Nephron progenitor cell (in vitro differentiated cells): Measurements from ENCODE around the gene LOXL3.
A peak's percentile ranks its signal among the peaks of the same experiment; 100 is the strongest.

Experiments used
- DNase-seq: peaks from one replicate; pipeline ENCODE4 v3.0.0; 2021
- H3K27ac Mint-ChIP-seq: 2 replicates; pipeline ENCODE4 v1.8.0; 2021; ENCODE audit warnings: mild to moderate bottlenecking, moderate library complexity, mixed read lengths
- H3K27me3 Mint-ChIP-seq: 2 replicates; pipeline ENCODE4 v1.8.0; 2021; ENCODE audit warnings: mild to moderate bottlenecking, low read depth, mixed read lengths; ENCODE audit not compliant: poor library complexity
- H3K36me3 Mint-ChIP-seq: 2 replicates; pipeline ENCODE4 v1.8.0; 2021; ENCODE audit warnings: low read depth, mixed read lengths
- H3K4me1 Mint-ChIP-seq: 2 replicates; pipeline ENCODE4 v1.8.0; 2021; ENCODE audit warnings: mixed read lengths
- H3K4me3 Mint-ChIP-seq: 2 replicates; pipeline ENCODE4 v1.8.0; 2021; ENCODE audit warnings: mild to moderate bottlenecking, moderate library complexity, mixed read lengths
- H3K9me3 Mint-ChIP-seq: 2 replicates; pipeline ENCODE4 v1.8.0; 2021; ENCODE audit warnings: mild to moderate bottlenecking, moderate library complexity, mixed read lengths
- TF ChIP-seq, protein P1 (sequence below): fragments of 200-600 bp; sonication (generic); IDR thresholded peaks from 2 replicates; pipeline ENCODE4 v1.5.0; 2021; ENCODE audit warnings: antibody characterized with exemption

Gene LOXL3

DNA sequence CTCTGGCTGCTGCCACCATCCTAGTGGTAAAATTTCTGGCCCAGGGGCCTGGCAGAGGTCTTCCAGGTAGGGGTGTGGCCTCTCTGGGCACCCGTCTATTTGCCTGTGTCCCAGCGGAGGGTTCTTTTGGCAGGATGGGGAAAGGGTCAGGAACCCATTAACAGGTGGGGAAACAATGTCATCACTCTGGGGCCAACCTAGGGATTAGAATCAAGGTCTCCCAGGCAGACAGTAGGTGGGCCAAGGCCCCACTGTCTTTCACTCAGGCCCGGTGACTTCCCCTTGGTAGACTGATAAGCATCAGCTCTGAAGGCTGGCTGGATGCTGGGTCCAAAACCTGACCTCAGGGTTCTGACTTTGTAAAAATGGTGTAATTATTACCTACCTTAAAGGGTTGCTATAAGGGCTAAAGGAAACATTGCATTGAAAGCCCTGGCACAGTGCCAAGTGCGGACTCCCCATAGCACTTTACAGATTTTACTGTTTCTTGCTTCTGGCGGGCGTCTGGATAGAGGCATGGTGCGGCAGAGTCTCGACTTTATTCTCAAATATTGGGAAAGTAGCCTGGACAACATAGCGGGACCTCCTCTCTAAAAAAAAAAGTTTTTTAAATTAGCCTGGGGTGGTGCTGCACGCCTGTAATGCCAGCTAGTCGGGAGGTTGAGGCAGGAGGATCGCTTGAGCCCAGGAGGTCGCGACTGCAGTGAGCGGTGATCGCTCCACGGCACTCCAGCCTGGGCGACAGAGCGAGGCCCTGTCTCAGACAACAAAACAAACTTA is 56.6 kb downstream of the LOXL3 start:
- TF ChIP-seq, protein P1, sequence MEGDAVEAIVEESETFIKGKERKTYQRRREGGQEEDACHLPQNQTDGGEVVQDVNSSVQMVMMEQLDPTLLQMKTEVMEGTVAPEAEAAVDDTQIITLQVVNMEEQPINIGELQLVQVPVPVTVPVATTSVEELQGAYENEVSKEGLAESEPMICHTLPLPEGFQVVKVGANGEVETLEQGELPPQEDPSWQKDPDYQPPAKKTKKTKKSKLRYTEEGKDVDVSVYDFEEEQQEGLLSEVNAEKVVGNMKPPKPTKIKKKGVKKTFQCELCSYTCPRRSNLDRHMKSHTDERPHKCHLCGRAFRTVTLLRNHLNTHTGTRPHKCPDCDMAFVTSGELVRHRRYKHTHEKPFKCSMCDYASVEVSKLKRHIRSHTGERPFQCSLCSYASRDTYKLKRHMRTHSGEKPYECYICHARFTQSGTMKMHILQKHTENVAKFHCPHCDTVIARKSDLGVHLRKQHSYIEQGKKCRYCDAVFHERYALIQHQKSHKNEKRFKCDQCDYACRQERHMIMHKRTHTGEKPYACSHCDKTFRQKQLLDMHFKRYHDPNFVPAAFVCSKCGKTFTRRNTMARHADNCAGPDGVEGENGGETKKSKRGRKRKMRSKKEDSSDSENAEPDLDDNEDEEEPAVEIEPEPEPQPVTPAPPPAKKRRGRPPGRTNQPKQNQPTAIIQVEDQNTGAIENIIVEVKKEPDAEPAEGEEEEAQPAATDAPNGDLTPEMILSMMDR = no peak
- Mint-ChIP-seq H3K27ac (no peak overlapping the region), H3K27me3 (peaks cover 79% of the 10 kb centered on the region), H3K4me1 (peaks cover 45% of the 10 kb centered on the region), H3K36me3 (peaks cover 24% of the 10 kb centered on the region), H3K9me3 (no peaks in the 10 kb centered on the region), H3K4me3 (peak overlapping the region; percentile 89)
- no peak for DNase-seq

- TF ChIP-seq, protein P1 = no peak
- H3K4me1 Mint-ChIP-seq = peaks cover 28% of the 10 kb centered on the region
- no peak overlapping the region for H3K4me3 Mint-ChIP-seq
- DNase-seq = no peak
- H3K9me3 Mint-ChIP-seq = no peaks in the 10 kb centered on the region
- H3K36me3 Mint-ChIP-seq = peaks cover 42% of the 10 kb centered on the region
- no peak overlapping the region for H3K27ac Mint-ChIP-seq
- H3K27me3 Mint-ChIP-seq = peaks cover 61% of the 10 kb centered on the region
Observed at GRCh38 chr2:74495440-74495839, 58.3 kb downstream of the LOXL3 start.

DNA sequence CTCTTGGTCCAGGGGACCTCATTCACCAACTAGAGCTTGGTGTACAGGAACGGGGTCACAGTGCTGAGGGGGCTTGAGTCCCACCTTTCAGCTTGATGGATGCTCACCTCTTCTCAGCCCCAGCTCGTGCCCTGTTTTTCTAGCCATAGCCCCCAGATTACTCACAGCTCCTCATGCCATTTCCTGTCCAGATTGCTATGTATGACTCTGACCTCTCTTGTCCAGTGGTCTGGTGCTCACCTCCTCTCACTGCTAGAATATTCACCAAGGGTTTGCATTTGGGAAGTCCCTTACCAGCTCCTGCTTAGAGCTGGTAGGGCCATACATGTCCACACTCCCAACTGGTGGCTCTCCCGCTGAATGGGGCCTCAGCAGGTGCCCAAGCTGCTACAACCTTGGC is 60.2 kb downstream of the LOXL3 start:
- Mint-ChIP-seq H3K27me3 (peaks cover 42% of the 10 kb centered on the region), H3K9me3 (no peaks in the 10 kb centered on the region), H3K27ac (no peak overlapping the region), H3K4me1 (peaks cover 13% of the 10 kb centered on the region), H3K36me3 (peaks cover 53% of the 10 kb centered on the region), H3K4me3 (no peak overlapping the region)
- TF ChIP-seq, protein P1 = no peak
- DNase-seq = no peak

DNA sequence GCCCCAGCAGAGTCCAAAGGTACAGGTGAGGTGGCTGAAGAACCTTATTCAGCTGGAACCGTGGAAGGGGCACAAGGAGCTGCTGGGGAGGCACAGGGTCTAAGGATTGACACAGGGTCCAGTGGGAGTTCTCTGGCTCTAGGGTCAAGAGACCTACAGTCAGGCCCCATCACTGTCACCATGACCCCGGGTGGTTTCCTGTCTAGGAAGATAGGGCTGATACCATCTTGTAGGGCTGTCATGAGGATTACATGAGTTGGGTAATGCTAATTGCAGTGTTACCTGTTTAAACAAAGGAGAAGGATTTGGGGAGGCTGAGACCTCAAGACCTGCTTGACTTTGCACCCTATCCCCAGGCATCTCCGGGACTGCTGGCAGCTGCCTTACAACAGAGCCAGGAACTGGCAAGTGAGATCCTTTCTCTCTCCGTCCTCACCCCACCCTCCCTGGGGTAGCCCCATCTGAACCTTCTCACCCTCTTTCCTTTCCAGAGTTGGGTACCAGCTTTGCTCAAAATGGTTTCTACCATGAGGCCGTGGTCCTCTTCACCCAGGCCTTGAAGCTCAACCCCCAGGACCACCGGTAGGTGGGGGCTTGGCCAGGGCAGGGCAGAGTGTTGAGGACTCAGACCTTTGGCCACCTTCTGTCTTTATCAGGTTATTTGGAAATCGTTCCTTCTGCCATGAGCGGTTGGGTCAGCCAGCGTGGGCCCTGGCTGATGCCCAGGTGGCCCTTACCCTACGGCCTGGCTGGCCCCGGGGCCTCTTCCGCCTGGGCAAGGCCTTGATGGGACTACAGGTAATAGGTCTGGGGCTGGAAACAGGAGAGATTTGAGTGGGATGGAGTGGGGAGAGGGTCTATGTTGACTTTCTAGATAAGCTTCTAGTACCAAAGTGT is 61.8 kb downstream of the LOXL3 start:
- Mint-ChIP-seq H3K4me1 (no peaks in the 10 kb centered on the region), H3K36me3 (peaks cover 54% of the 10 kb centered on the region), H3K9me3 (no peaks in the 10 kb centered on the region), H3K27ac (no peak overlapping the region), H3K4me3 (no peak overlapping the region), H3K27me3 (peaks cover 26% of the 10 kb centered on the region)
- no peak for DNase-seq
- TF ChIP-seq, protein P1 = no peak

DNA sequence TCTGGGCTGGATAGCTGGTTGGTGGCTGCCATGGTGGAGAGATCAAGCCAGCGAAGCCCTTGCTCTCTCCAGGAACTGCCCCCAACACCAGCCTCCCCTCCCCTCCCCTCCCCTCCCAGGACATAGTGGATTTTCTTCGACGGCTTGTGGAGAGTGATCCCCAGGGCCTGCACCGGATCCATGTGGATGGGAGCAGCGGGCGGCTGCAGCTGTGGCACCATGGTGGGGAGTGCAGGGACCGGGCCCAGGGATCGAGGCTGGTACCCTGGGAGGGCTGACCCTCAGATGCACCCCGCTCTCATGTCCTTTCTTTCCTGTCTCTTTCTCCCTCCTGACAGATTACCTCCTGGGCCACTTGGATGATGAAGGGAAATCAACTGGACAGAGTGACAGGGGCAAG is 63.8 kb downstream of the LOXL3 start:
- TF ChIP-seq, protein P1 = no peak
- peaks cover 6% of the 10 kb centered on the region for H3K27me3 Mint-ChIP-seq
- H3K4me1 Mint-ChIP-seq = no peaks in the 10 kb centered on the region
- H3K4me3 Mint-ChIP-seq = no peak overlapping the region
- H3K27ac Mint-ChIP-seq = no peak overlapping the region
- peaks cover 60% of the 10 kb centered on the region for H3K36me3 Mint-ChIP-seq
- DNase-seq = no peak
- no peaks in the 10 kb centered on the region for H3K9me3 Mint-ChIP-seq
